Measurements from ENCODE around the gene SECISBP2. TPM values are rescaled to one million over a fixed set of nuclear protein-coding genes. Genes with fewer than 3 reads are reported as not detected.
"Not testable (repeated sequence)": the region's sequence is repeated elsewhere in the genome, so short reads cannot be mapped to it uniquely, and the experiment has no call there.

Gene SECISBP2
- total RNA-seq: 10 to 100 TPM; 17.1 to 22.7 TPM
- long read RNA-seq, partial matches to known transcripts: 5 of 13 reads
- long read RNA-seq, other reads (novel, unspliced or antisense): 8 of 13 reads

GRCh38 chr9:89318123-89319014, at the start of gene SECISBP2:
SECISBP2 (plus strand) TSS chr9:89318500; CDS start chr9:89318577, 77 bp downstream.
- DNase-seq (peak; percentile 97), ATAC-seq (peak; percentile 99)
- intact Hi-C loops (cut with DNase I): loop anchor here in 1 of 2 donors (2.0 kb wide), 1 partner anchor 230 kb away; no protein-coding TSS in a partner anchor

GRCh38 chr9:89273528-89274279, 44.6 kb upstream of the SECISBP2 start:
- ATAC-seq (no peak), DNase-seq (no peak)
- intact Hi-C loops (cut with DNase I): loop anchor here in 1 of 2 donors (10.0 kb wide), 1 partner anchor 679 kb away; no protein-coding TSS in a partner anchor

GRCh38 chr9:89274838-89275237, 43.5 kb upstream of the SECISBP2 start:
- ATAC-seq (no peak), DNase-seq (no peak)
- intact Hi-C loops (cut with DNase I): loop anchor here in 1 of 2 donors (10.0 kb wide), 1 partner anchor 680 kb away; no protein-coding TSS in a partner anchor

- not testable (repeated sequence) for ATAC-seq, DNase-seq
- intact Hi-C loops (cut with DNase I): loop anchor here in 1 of 2 donors (10.0 kb wide), 1 partner anchor 681 kb away; no protein-coding TSS in a partner anchor
These were observed 42.3 kb upstream of the SECISBP2 start for GRCh38 chr9:89276040-89276439.

- intact Hi-C loops (cut with DNase I): loop anchor here in 1 of 2 donors (10.0 kb wide), 1 partner anchor 682 kb away; no protein-coding TSS in a partner anchor
These were observed 41.3 kb upstream of the SECISBP2 start for GRCh38 chr9:89277043-89277442.

GRCh38 chr9:89277454-89277853, 40.8 kb upstream of the SECISBP2 start:
- ATAC-seq: peak in 1 of 2 donors; percentile 57
- intact Hi-C loops (cut with DNase I): loop anchor here in 1 of 2 donors (10.0 kb wide), 1 partner anchor 683 kb away; no protein-coding TSS in a partner anchor
- DNase-seq: no peak

More at GRCh38 chr9:89277043-89277442, 41.3 kb upstream of the SECISBP2 start:
- ATAC-seq (no peak), DNase-seq (no peak)

GRCh38 chr9:89278551-89278950, 39.7 kb upstream of the SECISBP2 start:
- ATAC-seq (no peak), DNase-seq (no peak)
- intact Hi-C loops (cut with DNase I): loop anchor here in 1 of 2 donors (10.0 kb wide), 1 partner anchor 684 kb away; no protein-coding TSS in a partner anchor

- intact Hi-C loops (cut with DNase I): loop anchor here in 1 of 2 donors (10.0 kb wide), 1 partner anchor 684 kb away; no protein-coding TSS in a partner anchor
- DNase-seq (no peak), ATAC-seq (peak in 1 of 2 donors; percentile 24)
These were observed 39.1 kb upstream of the SECISBP2 start for GRCh38 chr9:89278997-89279739.

GRCh38 chr9:89281106-89281505, 37.2 kb upstream of the SECISBP2 start:
- DNase-seq: no peak
- intact Hi-C loops (cut with DNase I): loop anchor here in 1 of 2 donors (10.0 kb wide), 1 partner anchor 246 kb away; no protein-coding TSS in a partner anchor
- no peak for ATAC-seq

GRCh38 chr9:89282248-89282968, 35.9 kb upstream of the SECISBP2 start:
- intact Hi-C loops (cut with DNase I): loop anchor here in 1 of 2 donors (10.0 kb wide), 1 partner anchor 248 kb away; no protein-coding TSS in a partner anchor
- ATAC-seq: peak; percentile 62 to 76
- DNase-seq: peak; percentile 38

GRCh38 chr9:89284076-89284475, 34.2 kb upstream of the SECISBP2 start:
- ATAC-seq: no peak
- intact Hi-C loops (cut with DNase I): loop anchor here in 1 of 2 donors (10.0 kb wide), 1 partner anchor 249 kb away; no protein-coding TSS in a partner anchor

GRCh38 chr9:89291741-89292140, 26.6 kb upstream of the SECISBP2 start:
- DNase-seq: no peak
- ATAC-seq: no peak
- intact Hi-C loops (cut with DNase I): no loop called here

More at GRCh38 chr9:89284076-89284475, 34.2 kb upstream of the SECISBP2 start:
- DNase-seq: no peak

- intact Hi-C loops (cut with DNase I): no loop called here
- ATAC-seq (no peak), DNase-seq (no peak)
These were observed 25.3 kb upstream of the SECISBP2 start for GRCh38 chr9:89293014-89293413.

GRCh38 chr9:89295400-89295799, 22.9 kb upstream of the SECISBP2 start:
- intact Hi-C loops (cut with DNase I): no loop called here
- no peak for ATAC-seq
- no peak for DNase-seq

GRCh38 chr9:89301996-89302395, 16.3 kb upstream of the SECISBP2 start:
- DNase-seq; ATAC-seq; intact Hi-C loops (cut with DNase I): not testable (repeated sequence)

- intact Hi-C loops (cut with DNase I): no loop called here
- ATAC-seq: no peak
- DNase-seq: no peak
These were observed 14.1 kb upstream of the SECISBP2 start for GRCh38 chr9:89304020-89304833.

- intact Hi-C loops (cut with DNase I): no loop called here
- DNase-seq (no peak), ATAC-seq (no peak)
These were observed 13.5 kb upstream of the SECISBP2 start for GRCh38 chr9:89304834-89305188.

Measured in left cardiac atrium (tissue), 4 donors.